ENCODE measurements around the gene BBOX1. TPM values are rescaled to one million over a fixed set of nuclear protein-coding genes. Genes with fewer than 3 reads are reported as not detected.

Gene BBOX1
- total and polyA plus RNA-seq, 2 of the 8 experiments (the other 6 are each of a cell fraction or from before 2014, with no cell fraction given), result not detected

DNA sequence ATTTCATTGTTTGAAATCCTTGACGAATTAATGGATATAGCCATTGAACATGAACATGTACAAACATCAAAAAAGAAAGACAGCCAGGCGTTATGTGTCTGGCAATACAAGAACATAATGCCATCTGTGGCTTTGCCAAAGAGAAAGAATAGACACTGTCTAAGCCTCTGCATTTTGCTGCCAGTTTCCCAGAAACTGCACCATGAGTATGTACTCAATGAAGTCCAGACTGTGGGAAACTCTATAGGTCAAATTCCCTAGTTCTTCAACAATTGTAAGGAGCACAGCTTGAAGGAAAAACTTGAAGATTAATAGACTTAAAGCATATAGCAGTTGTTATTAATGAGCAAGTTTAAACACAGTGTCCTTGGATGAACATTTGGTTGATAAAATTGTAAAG is 71.3 kb downstream of the BBOX1 start (continued):
- TF ChIP-seq, protein P1, sequence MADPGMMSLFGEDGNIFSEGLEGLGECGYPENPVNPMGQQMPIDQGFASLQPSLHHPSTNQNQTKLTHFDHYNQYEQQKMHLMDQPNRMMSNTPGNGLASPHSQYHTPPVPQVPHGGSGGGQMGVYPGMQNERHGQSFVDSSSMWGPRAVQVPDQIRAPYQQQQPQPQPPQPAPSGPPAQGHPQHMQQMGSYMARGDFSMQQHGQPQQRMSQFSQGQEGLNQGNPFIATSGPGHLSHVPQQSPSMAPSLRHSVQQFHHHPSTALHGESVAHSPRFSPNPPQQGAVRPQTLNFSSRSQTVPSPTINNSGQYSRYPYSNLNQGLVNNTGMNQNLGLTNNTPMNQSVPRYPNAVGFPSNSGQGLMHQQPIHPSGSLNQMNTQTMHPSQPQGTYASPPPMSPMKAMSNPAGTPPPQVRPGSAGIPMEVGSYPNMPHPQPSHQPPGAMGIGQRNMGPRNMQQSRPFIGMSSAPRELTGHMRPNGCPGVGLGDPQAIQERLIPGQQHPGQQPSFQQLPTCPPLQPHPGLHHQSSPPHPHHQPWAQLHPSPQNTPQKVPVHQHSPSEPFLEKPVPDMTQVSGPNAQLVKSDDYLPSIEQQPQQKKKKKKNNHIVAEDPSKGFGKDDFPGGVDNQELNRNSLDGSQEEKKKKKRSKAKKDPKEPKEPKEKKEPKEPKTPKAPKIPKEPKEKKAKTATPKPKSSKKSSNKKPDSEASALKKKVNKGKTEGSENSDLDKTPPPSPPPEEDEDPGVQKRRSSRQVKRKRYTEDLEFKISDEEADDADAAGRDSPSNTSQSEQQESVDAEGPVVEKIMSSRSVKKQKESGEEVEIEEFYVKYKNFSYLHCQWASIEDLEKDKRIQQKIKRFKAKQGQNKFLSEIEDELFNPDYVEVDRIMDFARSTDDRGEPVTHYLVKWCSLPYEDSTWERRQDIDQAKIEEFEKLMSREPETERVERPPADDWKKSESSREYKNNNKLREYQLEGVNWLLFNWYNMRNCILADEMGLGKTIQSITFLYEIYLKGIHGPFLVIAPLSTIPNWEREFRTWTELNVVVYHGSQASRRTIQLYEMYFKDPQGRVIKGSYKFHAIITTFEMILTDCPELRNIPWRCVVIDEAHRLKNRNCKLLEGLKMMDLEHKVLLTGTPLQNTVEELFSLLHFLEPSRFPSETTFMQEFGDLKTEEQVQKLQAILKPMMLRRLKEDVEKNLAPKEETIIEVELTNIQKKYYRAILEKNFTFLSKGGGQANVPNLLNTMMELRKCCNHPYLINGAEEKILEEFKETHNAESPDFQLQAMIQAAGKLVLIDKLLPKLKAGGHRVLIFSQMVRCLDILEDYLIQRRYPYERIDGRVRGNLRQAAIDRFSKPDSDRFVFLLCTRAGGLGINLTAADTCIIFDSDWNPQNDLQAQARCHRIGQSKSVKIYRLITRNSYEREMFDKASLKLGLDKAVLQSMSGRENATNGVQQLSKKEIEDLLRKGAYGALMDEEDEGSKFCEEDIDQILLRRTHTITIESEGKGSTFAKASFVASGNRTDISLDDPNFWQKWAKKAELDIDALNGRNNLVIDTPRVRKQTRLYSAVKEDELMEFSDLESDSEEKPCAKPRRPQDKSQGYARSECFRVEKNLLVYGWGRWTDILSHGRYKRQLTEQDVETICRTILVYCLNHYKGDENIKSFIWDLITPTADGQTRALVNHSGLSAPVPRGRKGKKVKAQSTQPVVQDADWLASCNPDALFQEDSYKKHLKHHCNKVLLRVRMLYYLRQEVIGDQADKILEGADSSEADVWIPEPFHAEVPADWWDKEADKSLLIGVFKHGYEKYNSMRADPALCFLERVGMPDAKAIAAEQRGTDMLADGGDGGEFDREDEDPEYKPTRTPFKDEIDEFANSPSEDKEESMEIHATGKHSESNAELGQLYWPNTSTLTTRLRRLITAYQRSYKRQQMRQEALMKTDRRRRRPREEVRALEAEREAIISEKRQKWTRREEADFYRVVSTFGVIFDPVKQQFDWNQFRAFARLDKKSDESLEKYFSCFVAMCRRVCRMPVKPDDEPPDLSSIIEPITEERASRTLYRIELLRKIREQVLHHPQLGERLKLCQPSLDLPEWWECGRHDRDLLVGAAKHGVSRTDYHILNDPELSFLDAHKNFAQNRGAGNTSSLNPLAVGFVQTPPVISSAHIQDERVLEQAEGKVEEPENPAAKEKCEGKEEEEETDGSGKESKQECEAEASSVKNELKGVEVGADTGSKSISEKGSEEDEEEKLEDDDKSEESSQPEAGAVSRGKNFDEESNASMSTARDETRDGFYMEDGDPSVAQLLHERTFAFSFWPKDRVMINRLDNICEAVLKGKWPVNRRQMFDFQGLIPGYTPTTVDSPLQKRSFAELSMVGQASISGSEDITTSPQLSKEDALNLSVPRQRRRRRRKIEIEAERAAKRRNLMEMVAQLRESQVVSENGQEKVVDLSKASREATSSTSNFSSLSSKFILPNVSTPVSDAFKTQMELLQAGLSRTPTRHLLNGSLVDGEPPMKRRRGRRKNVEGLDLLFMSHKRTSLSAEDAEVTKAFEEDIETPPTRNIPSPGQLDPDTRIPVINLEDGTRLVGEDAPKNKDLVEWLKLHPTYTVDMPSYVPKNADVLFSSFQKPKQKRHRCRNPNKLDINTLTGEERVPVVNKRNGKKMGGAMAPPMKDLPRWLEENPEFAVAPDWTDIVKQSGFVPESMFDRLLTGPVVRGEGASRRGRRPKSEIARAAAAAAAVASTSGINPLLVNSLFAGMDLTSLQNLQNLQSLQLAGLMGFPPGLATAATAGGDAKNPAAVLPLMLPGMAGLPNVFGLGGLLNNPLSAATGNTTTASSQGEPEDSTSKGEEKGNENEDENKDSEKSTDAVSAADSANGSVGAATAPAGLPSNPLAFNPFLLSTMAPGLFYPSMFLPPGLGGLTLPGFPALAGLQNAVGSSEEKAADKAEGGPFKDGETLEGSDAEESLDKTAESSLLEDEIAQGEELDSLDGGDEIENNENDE (IDR thresholded peaks at IDR 0.05; ENCODE audit: insufficient replicate concordance, low read length), result no peak
- TF ChIP-seq CREB1 (IDR thresholded peaks at IDR 0.05) (no peak), GTF2F1 (IDR thresholded peaks at IDR 0.05; ENCODE audit: borderline replicate concordance, low read depth, low read length) (no peak)

All from H1 (cell line).